HEK293T (cell line): ENCODE results near the gene TRIML2.

Experiments used
- ELF4 ChIP-seq: fragments of 450-650 bp; IDR thresholded peaks from 2 replicates; pipeline ENCODE4 v1.6.1; 2017; ENCODE audit warnings: antibody characterized with exemption
- FOXA1 ChIP-seq: fragments of 450-650 bp; IDR thresholded peaks from 2 replicates; pipeline ENCODE4 v1.6.1; 2016; ENCODE audit warnings: mild to moderate bottlenecking
- FOXK2 ChIP-seq: fragments of 450-650 bp; IDR thresholded peaks from 2 replicates; pipeline ENCODE4 v1.6.1; 2016; ENCODE audit warnings: mild to moderate bottlenecking
- NFRKB ChIP-seq: fragments of 450-650 bp; IDR thresholded peaks from 2 replicates; pipeline ENCODE4 v1.6.1; 2016; ENCODE audit warnings: mild to moderate bottlenecking, moderate library complexity
- SP1 ChIP-seq: fragments of 450-650 bp; IDR thresholded peaks from 2 replicates; pipeline ENCODE4 v1.6.1; 2017
- SUZ12 ChIP-seq: fragments of 450-650 bp; IDR thresholded peaks from 2 replicates; pipeline ENCODE4 v1.6.1; 2016; ENCODE audit warnings: mild to moderate bottlenecking
- ZNF384 ChIP-seq: fragments of 450-650 bp; IDR thresholded peaks from 2 replicates; pipeline ENCODE4 v1.6.1; 2016

DNA sequence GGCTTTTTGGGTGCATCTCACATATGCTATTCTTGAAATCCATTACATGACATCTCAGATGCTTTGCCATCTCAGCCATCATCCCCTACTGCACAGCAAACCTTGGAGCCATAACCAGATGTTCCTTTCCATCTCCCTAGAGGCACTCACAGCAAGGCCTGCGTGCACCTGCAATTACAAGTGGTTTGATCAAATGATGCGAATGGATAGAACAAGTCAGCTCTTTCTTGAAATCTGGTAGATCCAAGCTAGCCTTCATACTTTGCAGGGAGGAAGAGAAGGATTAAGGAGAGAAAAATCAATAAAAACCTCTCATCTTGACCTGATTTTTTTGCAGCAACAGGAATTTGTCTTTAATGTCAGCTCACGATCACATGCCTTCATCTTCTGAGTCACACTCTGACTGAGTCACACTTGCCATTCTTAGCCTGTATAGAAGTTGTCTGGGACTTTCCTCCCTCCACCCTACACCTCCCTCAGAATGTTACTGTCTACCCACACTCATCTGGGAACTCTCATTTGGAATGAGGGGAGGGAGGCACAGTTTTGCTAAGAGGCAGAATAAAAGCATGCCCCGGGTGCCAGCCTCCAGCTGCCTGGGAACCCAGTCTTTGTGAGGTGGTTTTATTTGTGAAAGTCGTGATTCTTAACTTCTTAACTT lies 17.9 kb upstream of the TRIML2 start:
- TF ChIP-seq ELF4 (no peak), SUZ12 (no peak), NFRKB (no peak), SP1 (no peak), FOXK2 (no peak), ZNF384 (no peak), FOXA1 (no peak)
